Stimulated activated naive CD8-positive, alpha-beta T cell treated with anti-CD3 and anti-CD28 coated beads, Interleukin-15, Interleukin-2, amounts not matched to agents 100 U/mL and 50 U/mL, for 24 hours (primary cell): ENCODE data around the gene C4orf50.

Source experiments
- ATAC-seq: fragments of 150-1000 bp; cut with Tn5 transposase; one replicate; pipeline ENCODE4 v1.10.0; 2021
- DNase-seq: peaks from one replicate; pipeline ENCODE4 v3.0.0; 2021

The C4orf50 gene

DNA sequence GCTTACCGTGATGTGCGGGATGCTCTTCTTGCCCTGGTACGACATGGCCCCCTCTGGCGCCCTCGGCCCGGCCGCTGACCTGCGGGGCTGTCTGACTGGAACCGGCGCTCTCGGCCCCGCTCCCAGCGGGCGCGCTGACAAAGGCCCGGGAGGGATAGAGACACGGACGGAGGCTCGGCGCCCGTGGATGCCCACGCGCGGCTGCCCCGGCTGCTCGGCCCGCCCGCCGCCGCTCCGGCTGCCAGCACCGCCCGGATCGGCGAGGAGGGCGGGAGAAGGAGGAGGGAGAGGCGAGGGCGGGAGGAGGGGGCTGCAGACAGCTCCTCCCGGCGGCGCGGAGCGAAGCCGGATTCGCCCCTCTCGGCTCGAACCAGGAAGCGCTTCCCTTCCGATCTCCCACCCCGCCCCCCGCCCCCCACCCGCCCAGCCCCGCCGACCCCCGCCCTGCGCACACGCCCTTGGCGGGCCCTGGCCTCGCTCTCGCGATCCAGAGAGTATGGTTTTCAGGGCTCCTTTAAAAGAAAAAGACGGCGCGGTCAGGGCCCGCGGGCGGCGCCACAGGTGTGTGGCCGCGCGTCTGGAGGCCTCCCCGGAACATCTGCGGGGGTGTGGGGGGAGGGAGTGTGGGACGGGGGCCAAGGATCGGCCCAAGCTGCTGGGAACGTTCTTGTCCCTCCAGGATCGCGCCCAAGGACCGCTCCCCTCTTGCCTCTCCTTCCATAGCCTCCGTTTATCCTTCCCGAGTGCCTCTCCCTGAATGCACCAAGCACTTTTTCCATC lies 129.8 kb downstream of the C4orf50 start:
- DNase-seq (no peak), ATAC-seq (no peak)

DNA sequence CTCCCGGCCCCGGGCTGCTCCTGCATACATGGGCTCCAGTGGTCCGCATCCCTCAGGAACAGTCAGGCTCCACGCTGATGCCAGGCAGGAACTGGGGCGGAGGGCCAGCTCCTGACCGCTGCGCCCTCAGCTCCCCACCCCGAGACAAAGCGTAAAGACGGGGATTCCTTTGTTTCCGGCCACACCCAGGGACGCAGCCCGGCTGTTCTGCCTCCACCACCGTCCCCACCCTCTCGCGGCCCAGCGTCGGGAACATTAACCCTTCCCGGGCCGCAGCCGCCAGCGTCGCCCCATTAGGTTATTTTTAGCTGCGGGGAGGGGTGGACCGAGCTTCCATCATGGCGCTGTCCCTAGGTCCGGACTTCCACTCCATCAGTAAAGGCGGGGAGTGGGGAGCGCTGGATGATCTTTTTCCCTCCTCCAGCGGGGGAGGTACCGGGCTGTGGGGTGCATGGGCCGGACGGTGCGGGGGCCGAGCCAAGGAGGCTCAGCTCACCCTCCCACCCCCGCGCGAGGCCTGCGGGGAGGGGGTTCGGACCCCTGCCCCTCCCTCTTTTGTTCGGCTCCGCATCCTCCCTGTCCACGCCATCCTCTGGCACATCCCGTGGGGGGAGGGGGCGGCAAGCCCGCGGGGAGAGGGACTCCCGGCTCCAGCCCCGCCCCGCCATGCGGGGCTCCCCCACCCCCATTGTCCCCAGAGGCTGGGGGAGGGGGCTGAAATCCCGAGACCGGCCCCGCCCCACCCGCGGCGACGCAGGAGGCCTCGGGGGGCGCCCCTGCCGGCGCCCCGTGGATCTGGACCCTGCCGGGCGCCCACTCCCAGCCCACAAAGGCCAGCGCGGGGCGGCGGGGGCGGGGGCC lies 130.6 kb downstream of the C4orf50 start:
- ATAC-seq (no peak), DNase-seq (no peak)

- ATAC-seq: no peak
- no peak for DNase-seq
Measured at GRCh38 chr4:5887011-5887360, 131.2 kb downstream of the C4orf50 start.

DNA sequence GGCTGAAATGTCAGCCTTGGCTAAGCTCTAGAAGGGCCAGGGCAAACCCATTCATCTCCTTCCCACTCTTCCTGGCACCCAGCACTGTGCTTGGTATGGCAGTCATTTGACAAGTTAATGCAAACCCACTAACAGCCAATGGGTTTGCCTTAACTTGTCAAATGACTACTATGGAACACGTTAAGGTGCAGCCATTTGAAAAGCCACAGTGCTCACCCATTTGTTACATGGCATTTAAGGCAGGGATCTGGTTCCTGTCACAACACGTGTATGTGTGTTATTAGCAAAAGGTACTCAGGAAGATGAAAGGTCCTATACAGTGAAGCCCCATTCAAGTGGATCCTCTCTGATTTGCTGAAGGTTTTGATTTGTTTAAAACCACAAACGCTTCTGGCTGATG lies 132.5 kb downstream of the C4orf50 start:
- ATAC-seq: no peak
- DNase-seq: no peak

GRCh38 chr4:5884796-5885195 lies 133.4 kb downstream of the C4orf50 start:
- ATAC-seq (no peak), DNase-seq (no peak)

DNA sequence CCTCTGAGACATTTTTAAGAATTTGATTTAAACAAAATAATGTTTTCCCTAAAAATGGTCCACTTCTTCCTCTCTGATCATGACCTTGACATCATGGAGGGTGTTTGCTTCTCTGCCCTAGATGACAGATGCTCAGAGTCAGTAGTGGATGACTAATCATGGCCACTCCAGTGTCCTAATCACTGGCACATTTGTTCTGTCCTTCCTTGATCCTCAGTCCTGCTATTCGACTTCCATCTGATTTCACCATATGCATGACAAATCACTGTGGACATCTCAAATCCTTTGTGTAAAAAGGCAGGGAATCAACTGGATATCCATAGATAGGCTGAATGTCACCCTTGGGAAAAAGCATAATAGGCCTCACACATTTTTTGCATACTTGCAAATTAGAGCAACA lies 134.3 kb downstream of the C4orf50 start:
- DNase-seq (no peak), ATAC-seq (no peak)

GRCh38 chr4:5882947-5883346 lies 135.3 kb downstream of the C4orf50 start:
- DNase-seq (no peak), ATAC-seq (no peak)

DNA sequence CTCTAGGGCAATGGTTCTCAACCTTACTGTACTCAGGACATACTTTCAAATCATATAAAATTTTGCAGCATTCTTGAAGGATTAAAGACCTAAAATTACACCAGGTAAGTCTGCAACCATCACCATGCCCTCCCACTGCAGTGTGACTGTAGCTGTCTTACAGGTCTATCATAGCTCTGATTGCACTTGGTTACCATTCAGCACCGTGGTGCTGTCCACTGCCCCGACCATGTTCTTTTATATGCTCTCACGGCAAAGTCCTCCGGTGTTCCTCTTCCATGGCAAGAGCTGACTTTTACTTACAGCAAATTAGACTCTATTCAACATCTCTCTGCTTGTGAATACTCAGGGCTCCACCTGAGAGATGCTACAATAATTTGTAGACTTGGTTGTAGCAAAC lies 136.9 kb downstream of the C4orf50 start:
- ATAC-seq: no peak
- no peak for DNase-seq

- DNase-seq (no peak), ATAC-seq (no peak)
Measured at GRCh38 chr4:5878359-5878758, 139.9 kb downstream of the C4orf50 start.

- DNase-seq: no peak
- no peak for ATAC-seq
Measured at GRCh38 chr4:5877392-5877791, 140.8 kb downstream of the C4orf50 start.

GRCh38 chr4:5874811-5875449 lies 143.3 kb downstream of the C4orf50 start:
- DNase-seq: no peak
- ATAC-seq: no peak

DNA sequence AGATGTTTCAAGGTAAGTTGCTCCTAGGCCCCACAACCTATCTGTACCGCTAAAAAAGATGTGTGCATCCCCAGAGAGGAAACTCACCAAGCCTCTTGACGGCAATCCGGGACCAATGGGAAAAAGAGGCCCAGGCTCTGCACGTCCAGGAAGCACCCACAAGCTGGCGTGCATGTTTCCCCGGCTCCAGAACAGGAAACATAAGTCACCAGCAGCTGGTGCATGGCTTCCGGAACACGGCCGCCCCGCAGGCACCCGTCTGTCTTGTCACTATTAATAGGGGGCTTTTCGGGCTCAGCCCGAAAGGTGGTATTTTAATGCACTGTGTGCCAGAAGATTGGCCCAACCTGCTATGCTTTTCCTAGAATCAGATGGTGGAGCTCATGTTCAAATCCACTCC lies 147.5 kb downstream of the C4orf50 start:
- ATAC-seq: no peak

DNA sequence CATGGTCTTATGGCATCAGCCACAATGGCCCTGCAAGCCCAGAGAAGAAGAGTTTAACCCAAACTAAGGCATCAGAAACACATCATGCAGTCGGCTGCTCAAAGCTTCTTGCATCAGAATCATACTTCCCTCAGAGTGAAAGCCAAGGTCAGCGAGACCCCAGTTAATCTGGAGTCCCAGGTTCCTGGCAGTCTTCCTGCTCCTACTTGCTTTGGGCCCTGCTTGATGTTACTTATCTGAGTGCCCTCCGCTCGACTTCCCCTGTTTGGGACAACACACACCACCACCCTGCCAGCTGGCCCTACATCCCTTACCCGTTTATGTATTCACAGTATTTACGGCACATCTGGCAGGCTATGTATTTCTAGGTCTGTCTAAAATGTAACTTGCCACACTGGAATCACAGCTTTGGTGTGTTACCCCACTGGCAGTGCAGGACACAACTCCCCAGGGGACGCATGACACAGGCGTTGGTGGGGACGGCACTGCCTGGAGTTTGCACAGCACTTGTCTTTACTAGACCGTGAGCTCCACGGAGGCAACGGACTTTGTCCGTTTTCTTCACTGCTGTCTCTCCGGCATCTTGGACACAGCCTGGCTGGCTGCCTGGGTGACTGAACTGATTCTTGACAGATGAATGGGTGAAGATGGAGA lies 148.1 kb downstream of the C4orf50 start:
- ATAC-seq (no peak), DNase-seq (no peak)

More for the DNA sequence above, 147.5 kb downstream of the C4orf50 start:
- DNase-seq: no peak

DNA sequence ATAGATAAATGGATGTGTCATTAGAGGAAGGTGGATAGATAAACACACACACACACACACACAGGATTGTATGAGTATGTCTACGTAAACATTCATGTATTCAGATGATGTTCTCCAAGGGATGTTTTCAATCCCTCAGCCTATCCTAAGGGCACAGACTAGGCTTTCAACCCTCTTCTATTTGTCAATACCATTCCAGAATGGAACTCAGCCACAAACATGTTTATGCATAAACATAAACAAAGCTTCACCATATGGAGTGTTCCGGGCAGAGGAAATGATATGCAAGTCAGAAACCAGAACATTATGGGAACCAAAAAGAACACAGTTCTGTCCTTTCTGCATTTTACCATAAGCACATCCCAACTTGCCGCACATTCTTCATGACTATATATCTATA lies 150.4 kb downstream of the C4orf50 start:
- no peak for DNase-seq
- no peak for ATAC-seq

DNA sequence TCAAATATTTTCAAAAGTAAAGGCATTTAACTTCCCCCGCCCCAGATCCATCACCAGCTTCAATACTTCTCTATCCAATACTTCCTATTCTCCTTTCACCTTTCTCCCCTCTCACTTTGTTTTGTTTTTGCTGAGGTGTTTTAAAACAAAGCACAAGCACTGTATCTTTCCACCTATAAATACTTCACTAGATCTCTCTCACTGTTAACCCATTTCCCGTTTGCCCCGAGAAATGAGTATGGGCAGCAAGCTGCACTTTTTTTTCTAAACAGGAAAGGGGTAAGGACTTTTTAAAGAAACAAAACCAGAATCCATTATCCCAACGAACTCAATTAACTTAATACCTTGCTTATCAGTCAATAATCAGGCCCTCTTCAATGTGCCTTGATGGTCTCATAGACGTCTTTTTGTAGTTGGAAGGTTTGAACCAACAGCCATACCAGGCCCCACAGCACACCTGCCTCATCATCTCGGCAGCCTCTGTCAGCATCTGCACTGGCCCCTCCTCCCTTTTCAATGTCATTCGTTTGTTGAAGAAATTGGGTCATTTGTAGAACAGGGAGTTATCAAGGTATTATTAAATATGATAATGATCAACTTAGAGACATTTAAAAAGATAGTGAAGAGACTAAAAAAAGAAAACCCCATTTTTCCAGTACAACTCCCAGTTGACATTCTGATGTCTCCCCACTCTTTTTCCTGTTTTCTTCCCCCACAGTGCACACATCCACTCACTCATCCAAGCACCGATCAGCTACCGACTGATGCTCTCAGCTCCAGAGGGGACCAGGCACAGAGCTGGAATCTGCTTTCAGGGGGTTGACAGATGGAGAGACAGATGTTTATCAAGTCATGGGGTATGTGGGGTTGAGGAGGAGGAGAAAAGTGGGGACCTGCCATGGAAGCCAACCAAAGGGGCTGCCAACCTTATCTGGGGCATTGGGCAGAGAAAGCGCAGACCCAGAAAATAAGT lies 151.1 kb downstream of the C4orf50 start:
- ATAC-seq (no peak), DNase-seq (no peak)

DNA sequence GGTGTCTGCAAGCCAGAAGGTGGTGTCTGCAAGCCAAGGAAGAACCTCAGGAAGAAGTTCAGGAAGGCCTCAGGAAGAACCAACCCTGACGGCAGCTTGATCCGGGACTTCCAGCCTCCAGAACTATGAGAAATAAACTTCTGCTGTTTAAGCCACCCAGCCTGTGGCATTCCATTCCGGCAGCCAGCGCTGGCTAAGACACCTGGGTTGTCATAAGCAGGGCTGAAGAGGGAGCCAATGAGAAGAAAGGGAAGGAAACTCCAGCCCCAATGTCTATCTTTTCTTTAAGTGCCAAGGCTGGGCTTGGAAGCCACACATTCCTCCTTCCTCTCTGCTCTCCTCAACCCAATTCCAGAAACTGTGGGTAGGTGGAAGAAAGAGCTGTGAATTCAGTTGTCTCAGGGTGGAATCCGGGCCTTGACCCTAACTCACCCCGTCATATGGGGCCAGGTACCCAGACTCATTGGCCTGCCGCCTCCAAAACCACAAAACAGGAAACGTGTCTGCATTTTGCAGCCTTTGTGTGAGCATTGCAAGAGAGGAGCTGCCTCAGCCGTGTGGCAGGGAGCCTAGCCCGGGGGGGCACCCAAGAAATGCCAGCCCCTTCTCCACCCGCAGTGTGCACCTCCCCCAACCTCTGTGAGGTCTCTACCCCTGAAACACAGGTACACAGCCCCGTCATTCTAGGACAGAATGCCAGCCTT lies 152.2 kb downstream of the C4orf50 start:
- DNase-seq (no peak), ATAC-seq (no peak)

DNA sequence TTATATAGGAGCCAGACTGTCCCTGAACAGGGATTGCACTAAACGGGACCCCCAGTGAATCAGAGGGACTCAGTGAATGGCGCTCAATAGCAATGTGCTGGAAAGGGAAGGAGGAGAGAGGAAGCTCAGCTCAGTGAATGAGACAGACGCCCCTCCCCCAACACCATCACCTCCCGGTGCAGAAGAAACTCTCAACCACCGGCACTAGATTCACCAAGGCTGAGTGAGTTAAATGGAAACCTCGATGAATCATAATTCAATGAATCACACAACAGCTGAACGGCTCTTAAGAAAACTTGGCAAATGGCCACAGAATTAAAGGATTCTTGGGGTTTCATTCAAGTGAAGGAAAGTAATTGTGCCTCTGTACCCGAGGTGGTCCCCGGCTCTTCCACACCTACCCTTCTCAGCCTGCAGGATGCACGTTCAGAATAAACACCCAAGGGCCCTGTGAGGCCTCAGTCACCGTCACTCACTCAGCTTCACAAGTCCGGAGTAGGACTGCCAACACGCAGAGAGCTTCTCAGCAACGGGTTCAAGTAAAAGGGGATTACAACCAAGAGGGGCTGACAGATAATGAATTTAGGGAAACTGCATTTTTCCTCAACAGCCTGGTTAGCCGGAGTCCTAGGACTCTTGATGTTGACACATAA lies 154.6 kb downstream of the C4orf50 start:
- DNase-seq (peak; percentile 65), ATAC-seq (peak; percentile 84)

DNA sequence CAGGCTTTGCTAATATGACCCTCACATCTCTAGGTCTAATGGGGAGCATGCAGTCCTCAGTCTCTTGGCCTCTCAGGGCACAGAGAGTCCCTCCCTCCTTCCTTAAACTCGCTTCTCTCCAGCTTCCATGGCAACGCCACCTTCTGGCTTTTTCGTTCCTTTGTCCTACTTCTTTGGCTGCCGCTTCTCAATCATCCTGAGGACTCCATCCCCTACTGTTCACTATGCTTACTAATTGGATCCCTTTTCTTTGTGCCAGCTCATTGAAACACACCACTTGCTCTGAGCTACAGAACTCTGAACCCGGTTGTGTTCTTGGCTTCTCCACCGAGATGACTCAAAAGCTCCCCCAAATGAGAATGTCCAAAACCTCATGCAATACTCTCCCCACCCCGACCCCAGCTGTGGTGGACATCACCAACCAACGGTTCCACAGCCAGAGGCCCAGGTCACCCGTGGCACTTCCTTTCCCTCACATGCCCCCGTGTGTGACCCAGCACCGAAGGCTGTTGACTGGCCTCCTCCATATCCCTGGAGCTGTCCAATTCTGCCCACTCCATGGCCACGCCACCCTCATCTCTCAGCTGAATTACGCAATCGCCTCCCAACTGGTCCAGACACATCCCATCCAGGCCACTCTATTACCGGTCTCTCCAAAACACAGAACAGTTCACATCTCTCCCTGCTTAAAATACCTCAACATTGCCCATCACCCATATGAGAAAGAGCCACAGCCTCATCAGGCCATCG lies 160.0 kb downstream of the C4orf50 start:
- ATAC-seq: no peak

DNA sequence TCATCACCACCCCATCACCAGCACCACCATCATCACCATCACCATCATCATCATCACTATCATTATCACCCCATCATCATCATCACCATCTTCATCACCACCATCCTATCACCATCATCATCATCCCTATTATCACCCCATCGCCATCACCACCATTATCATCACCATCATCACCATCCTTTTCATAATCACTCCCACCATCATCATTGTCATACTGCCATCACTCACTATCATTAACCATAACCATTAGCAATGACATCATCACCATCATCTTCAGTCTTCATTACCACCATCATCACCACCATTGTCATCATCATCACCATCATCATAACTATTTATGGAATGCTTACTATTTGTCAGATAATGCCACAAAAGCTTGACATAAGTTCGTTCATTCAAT lies 161.0 kb downstream of the C4orf50 start:
- DNase-seq (no peak), ATAC-seq (no peak)

More for the DNA sequence above, 160.0 kb downstream of the C4orf50 start:
- no peak for DNase-seq
